Bronchial epithelial cell (primary cell): ENCODE data around the gene CENPE. TPM values are rescaled to one million over a fixed set of nuclear protein-coding genes. Genes with fewer than 3 reads are reported as not detected.

Experiments used
- DNase-seq: peaks from one replicate; pipeline ENCODE4 v3.0.0-alpha.2; 2010; ENCODE audit warnings: low read depth
- FAIRE-seq: peaks from 2 replicates; lab custom pipeline; 2011; peaks lifted over from hg19 to GRCh38; lab: Jason Lieb, UNC
- H3K27me3 ChIP-seq: 2 replicates; pipeline ENCODE4 v1.5.1; 2011; ENCODE audit warnings: low read length; ENCODE audit not compliant: control insufficient read depth, insufficient read depth
- H3K36me3 ChIP-seq: 2 replicates; pipeline ENCODE4 v1.5.1; 2011; ENCODE audit warnings: low read length; ENCODE audit not compliant: control insufficient read depth, insufficient read depth
- H3K4me3 ChIP-seq: 2 replicates; pipeline ENCODE4 v1.5.1; 2011; ENCODE audit warnings: mild to moderate bottlenecking, low read depth, low read length, control low read depth
- total RNA-seq: library from RNA; depleted of rRNA; stranded (reverse); fragments of >200 nt; gene quantifications from 2 replicates; pipeline ENCODE4 v1.2.1, GENCODE V29; 2014
- TF ChIP-seq, protein P1 (sequence below): IDR thresholded peaks from 2 replicates; pipeline ENCODE4 v1.5.1; 2011; ENCODE audit warnings: mild to moderate bottlenecking, moderate library complexity, low read length, control low read depth, inconsistent platforms; ENCODE audit not compliant: insufficient read depth, severe bottlenecking

CENPE gene
- total RNA-seq, 1 donor from 2014 or later: 6.3 TPM

DNA sequence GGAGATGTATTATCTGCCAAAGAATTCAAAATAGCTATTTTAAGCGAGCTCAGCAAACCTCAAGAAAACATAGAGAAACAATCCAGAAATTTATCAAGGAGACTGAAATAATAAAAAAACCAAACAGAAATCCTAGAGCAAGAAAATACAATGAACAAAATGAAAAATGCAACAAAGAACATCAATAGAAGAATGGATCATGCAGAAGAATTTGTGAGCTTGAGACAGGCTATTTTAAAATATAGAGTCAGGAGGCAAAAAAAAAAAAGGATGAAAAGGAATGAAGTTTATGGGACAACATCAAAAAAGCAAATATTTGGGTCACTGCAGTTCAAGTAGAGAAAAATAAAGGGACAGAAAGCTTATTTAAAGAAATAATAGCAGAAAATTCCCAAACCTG lies 29.1 kb downstream of the CENPE start:
- no peak for DNase-seq
- no peak for FAIRE-seq
- no peaks in the 10 kb centered on the region for H3K36me3 ChIP-seq
- no peaks in the 10 kb centered on the region for H3K27me3 ChIP-seq
- TF ChIP-seq, protein P1, sequence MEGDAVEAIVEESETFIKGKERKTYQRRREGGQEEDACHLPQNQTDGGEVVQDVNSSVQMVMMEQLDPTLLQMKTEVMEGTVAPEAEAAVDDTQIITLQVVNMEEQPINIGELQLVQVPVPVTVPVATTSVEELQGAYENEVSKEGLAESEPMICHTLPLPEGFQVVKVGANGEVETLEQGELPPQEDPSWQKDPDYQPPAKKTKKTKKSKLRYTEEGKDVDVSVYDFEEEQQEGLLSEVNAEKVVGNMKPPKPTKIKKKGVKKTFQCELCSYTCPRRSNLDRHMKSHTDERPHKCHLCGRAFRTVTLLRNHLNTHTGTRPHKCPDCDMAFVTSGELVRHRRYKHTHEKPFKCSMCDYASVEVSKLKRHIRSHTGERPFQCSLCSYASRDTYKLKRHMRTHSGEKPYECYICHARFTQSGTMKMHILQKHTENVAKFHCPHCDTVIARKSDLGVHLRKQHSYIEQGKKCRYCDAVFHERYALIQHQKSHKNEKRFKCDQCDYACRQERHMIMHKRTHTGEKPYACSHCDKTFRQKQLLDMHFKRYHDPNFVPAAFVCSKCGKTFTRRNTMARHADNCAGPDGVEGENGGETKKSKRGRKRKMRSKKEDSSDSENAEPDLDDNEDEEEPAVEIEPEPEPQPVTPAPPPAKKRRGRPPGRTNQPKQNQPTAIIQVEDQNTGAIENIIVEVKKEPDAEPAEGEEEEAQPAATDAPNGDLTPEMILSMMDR: no peak
- H3K4me3 ChIP-seq: no peak overlapping the region

DNA sequence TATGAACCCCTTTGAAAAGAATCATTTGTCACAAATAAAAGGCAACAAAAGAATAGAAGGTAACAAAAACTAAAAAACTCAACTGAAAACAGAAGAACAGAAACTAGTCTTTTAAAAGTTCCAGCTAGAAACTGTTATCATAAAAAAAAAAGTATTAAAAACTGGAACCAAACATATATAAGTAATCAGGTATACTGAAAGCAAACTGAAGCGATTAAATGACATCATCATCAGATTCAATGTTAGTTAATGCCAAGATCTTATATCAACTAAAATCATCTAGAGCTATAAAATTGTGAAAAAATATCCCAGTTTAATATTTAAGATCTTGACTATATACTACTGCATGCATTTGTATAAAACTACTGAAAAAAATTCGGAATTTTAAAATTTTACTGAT lies 36.0 kb downstream of the CENPE start:
- FAIRE-seq (no peak), DNase-seq (no peak)
- Histone ChIP-seq H3K36me3 (peaks cover 1% of the 10 kb centered on the region), H3K27me3 (no peaks in the 10 kb centered on the region), H3K4me3 (no peak overlapping the region)
- TF ChIP-seq, protein P1: no peak

DNA sequence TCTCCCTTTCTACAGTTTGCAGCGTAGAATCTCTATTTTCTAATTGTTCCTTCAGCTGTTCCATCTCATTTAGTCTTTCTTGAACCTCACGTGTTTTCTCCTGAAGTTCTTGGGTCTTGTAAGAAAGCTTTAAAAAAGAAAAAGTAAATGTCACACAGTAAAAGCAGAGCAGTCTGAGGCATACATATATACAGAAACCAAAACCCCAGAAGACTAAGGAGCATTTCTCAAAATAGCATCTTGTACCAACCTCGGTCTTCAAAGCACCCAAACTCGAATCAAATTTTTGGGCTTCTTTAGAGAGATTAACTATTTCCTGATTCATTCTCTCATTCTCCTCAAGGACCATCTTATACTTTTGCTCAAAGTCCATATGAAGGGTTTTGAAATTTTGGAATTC lies 39.4 kb downstream of the CENPE start:
- Histone ChIP-seq H3K36me3 (peaks cover 1% of the 10 kb centered on the region), H3K27me3 (no peaks in the 10 kb centered on the region), H3K4me3 (no peak overlapping the region)
- DNase-seq: no peak
- TF ChIP-seq, protein P1: no peak
- no peak for FAIRE-seq

DNA sequence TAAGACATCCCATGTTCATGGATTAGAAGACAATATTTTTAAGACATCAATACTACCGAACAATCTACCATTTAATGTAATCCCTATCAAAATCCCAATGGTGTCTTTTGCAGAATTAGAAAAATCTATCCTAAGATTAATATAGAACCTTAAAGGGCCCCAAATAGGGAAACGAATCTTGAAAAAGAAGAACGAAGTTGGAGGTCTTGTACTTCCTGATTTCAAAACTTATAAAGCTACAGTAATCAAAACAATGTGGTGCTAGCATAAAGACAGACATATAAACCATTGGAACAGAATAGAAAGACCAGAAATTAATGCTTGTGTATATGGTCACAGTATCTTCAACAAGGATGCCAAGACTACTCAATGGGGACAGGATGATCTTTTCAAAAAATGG lies 42.0 kb downstream of the CENPE start:
- TF ChIP-seq, protein P1: no peak
- FAIRE-seq (no peak), DNase-seq (no peak)
- Histone ChIP-seq H3K27me3 (no peaks in the 10 kb centered on the region), H3K36me3 (no peaks in the 10 kb centered on the region), H3K4me3 (no peak overlapping the region)

DNA sequence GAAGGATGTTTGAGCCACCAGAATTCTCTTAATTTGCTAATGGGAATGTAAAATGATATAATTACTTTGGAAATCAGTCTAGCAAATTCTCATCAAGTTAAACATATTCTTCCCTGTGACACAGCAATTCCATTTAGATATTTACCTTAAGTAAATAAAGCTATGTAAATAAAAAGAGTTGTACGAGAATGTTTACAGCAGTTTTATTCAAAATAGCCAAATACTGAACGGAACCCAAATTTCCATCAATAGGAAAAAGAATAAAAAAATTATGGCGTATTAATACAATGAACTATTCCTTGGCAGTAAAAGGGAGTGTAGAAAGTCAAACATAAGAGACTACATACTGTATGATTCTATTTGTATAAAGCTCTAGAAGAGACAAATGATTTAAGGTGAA lies 45.8 kb downstream of the CENPE start:
- no peak overlapping the region for H3K4me3 ChIP-seq
- H3K27me3 ChIP-seq: no peaks in the 10 kb centered on the region
- no peak for FAIRE-seq
- H3K36me3 ChIP-seq: peaks cover 1% of the 10 kb centered on the region
- DNase-seq: no peak
- TF ChIP-seq, protein P1: no peak

DNA sequence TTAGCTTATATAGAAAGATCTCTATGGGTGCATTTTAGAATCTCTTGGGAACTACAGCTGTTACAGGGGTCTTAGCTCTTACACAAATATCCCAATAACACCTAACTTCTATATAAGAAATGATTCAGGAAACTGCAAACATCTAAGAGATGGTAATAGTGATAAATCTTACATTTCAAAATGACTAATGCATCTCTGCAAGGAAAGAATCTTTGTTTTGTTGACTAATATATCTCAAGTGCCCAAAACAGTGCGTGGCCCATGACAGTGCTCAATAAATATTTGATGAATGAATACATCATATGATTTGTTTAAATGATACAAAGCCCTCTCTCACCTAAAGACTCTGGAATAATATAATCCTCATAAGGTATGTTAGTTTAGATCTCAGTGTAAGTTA lies 47.5 kb downstream of the CENPE start:
- TF ChIP-seq, protein P1: no peak
- Histone ChIP-seq H3K27me3 (no peaks in the 10 kb centered on the region), H3K4me3 (no peak overlapping the region), H3K36me3 (peaks cover 1% of the 10 kb centered on the region)
- FAIRE-seq (no peak), DNase-seq (peak; percentile 92)
